Measurements from ENCODE around the gene KIAA1328. TPM values are rescaled to one million over a fixed set of nuclear protein-coding genes. Genes with fewer than 3 reads are reported as not detected.

KIAA1328 gene
- total and polyA plus RNA-seq, 2 donors (not counting 3 experiments of a cell fraction or from before 2014, with no cell fraction given), result 2.7 to 6.5 TPM

DNA sequence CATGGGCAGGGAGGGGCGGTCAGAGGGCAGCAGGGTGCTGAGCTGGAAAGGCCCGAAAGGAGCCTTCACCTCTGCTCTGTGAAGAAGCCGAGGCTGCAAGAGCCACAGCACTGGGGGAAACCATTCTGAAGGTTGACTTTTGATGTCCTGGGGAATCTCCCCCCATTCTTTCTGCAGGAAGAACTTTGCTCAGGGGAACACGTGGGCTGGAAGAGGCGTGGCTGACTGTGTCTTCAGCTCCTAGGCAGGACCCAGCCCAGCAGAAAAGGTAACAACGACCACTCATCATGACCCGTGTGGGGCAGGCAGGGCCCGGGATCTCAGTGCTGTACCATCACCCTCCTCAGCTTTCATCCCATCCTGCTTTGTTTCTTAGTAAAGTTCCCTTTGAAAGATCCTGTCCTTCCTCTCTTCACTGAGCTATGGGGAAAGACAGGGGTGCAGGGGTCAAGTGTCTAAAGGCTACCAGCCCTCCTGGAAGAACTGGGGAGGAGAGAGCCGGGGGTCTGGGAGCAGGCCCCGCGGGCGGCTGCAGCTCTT, 424.0 kb downstream of the KIAA1328 start:
- H3K36me3 ChIP-seq (ENCODE audit: control insufficient read depth in 2 of 2, extremely low read depth in 1 of 2, insufficient read depth in 2 of 2, low read length in 2 of 2), result no peaks in the 10 kb centered on the region
- no peaks in the 10 kb centered on the region for H3K79me2 ChIP-seq (ENCODE audit: control insufficient read depth, insufficient read depth, low read length)
- CTCF ChIA-PET, result no interaction called here
- no peak overlapping the region for H3K9ac ChIP-seq (replicated peaks; ENCODE audit: extremely low read depth, insufficient read depth, low read length)
- TF ChIP-seq MAX (IDR thresholded peaks at IDR 0.05; ENCODE audit: insufficient read depth, insufficient read length) (no peak), JUN (IDR thresholded peaks at IDR 0.05; ENCODE audit: borderline replicate concordance, insufficient read depth, insufficient read length, low read depth) (no peak), POLR2AphosphoS5 (IDR thresholded peaks at IDR 0.05; ENCODE audit: insufficient read depth, low read depth, low read length) (no peak), GATA2 (IDR thresholded peaks at IDR 0.05; ENCODE audit: insufficient read depth, insufficient read length, low read depth, low read length) (no peak), EZH2 (IDR thresholded peaks at IDR 0.05; ENCODE audit: borderline replicate concordance, low read depth, low read length, severe bottlenecking) (no peak), MYC (IDR thresholded peaks at IDR 0.05; ENCODE audit: low read depth, low read length) (no peak), POLR2A (IDR thresholded peaks at IDR 0.05; ENCODE audit: low read depth, low read length) (no peak), FOS (IDR thresholded peaks at IDR 0.05; ENCODE audit: borderline replicate concordance, insufficient read depth, low read length) (no peak), CTCF (IDR thresholded peaks at IDR 0.05; ENCODE audit: extremely low read depth in 1 of 2, insufficient read depth in 1 of 2, low read depth in 1 of 2, low read length in 2 of 2) (no peak)
- H3K9me3 ChIP-seq (replicated peaks; ENCODE audit: control insufficient read depth, insufficient read depth, low read length), result no peaks in the 10 kb centered on the region
- no peak for DNase-seq (ENCODE audit: low read depth, low spot score)
- no peak overlapping the region for H3K27ac ChIP-seq (ENCODE audit: insufficient read depth, low read depth, low read length)
- H4K20me1 ChIP-seq (replicated peaks; ENCODE audit: control insufficient read depth, extremely low read depth, insufficient read depth, low read length), result no peaks in the 10 kb centered on the region
- no peak overlapping the region for H3K4me3 ChIP-seq (replicated peaks in 1 of 3; ENCODE audit: insufficient read depth in 1 of 3, low read depth in 1 of 3, low read length in 3 of 3)
- no peak overlapping the region for H3K4me2 ChIP-seq (ENCODE audit: insufficient read depth, low read length)
- intact Hi-C loops (cut with micrococcal nuclease) (no loop called here), dilution Hi-C loops (cut with MboI; ENCODE audit: extremely low pct_ligation_motif_present, low sequenced_read_pairs) (no loop called here)
- H3K9me1 ChIP-seq (replicated peaks; ENCODE audit: control insufficient read depth, extremely low read depth, insufficient read depth, low read length), result no peaks in the 10 kb centered on the region
- POLR2A ChIA-PET, result no interaction called here
- no peak for FAIRE-seq
- H3K27me3 ChIP-seq (ENCODE audit: control insufficient read depth in 2 of 2, insufficient read depth in 2 of 2, low read length in 2 of 2), result peaks cover 21 to 28% of the 10 kb centered on the region in 2 experiments
- no peaks in the 10 kb centered on the region for H3K4me1 ChIP-seq (ENCODE audit: control insufficient read depth, extremely low read depth, insufficient read depth, low read length)
- no TSS peak for BruUV-seq (replicated peaks)
- H2AFZ ChIP-seq (ENCODE audit: low read depth, low read length), result no peak overlapping the region
